GM21390 (cell line): ENCODE measurements around the gene GAB2.
"Not testable (repeated sequence)": the region's sequence is repeated elsewhere in the genome, so short reads cannot be mapped to it uniquely, and the experiment has no call there.

Experiments
- ATAC-seq: cut with Tn5 transposase; IDR thresholded peaks from one replicate; pipeline ENCODE4 v1.9.1; 2021; ENCODE audit not compliant: unreplicated experiment

GAB2 gene

GRCh38 chr11:78290293-78291176 lies 127.1 kb downstream of the GAB2 start:
- ATAC-seq, result no peak

DNA sequence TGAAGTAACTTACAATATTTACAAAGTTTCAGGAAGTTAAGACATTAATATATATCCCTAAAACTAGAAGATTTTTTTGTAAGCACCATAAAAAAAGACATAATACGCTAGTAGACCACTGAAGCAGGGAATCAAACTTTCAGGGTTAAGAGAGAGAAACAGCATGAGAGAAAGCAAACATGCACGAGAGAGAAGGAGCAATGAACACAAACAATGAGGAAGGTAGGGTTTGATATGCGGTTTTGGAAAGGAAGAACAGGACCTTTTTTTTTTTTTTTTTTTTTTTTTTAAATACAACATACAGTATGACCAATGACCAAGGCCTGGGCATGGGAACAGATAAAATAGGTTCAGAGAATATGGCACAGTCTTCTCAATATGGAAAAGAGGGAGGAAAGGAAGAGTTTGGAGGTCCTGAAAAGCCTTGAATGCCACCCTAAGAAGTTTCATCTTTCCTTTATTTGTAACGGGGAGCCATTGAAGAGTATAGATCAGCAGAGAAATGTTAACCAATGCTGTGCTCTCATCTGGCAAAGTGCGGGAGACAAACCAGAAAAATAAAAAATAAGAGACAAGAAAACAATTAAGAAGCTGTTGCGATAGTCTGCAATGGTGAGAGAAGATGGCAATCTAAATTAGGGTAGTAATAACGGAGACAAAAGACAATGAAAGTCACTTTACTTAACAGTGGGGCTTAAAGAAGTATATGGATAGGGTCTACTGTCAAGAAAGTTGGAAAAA lies 127.9 kb downstream of the GAB2 start:
- no peak for ATAC-seq

DNA sequence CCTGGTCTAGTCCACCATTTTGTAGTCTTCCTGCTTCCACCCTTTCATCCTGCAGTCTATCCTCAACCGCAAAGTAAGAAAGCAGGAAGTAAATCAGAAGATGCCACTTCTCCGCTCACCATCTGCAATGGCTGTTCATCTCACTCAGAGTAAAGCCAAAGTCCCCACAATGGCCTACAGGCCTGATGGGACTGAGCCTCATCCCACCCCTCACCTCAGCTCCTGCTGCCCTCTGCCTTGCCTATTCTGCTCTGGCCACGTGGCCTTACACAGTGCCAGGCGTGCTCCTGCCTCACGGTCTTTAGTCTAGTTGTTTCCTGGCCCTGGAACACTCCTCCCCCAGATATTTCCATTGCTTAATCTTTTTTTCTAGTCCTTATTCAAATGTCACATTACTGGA lies 133.4 kb downstream of the GAB2 start:
- ATAC-seq, result no peak

DNA sequence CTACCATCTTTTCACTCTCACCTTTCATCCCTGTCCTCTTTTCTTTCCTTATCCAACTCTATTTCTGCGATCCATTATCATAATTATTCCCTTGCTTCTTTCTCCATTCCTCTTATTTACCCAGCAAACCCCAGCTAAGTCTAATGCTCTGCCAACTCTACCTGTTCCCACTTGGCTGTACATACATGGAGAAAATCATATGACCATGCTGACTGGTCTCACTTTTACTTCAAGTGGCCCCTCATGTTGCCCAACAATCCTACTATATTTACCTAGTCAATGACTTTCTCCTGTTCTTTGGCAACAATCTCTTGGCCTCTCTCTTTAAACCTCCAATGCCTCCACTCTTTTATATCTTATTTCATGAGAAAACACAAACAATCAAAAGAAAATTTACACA lies 134.8 kb downstream of the GAB2 start:
- ATAC-seq, result no peak

DNA sequence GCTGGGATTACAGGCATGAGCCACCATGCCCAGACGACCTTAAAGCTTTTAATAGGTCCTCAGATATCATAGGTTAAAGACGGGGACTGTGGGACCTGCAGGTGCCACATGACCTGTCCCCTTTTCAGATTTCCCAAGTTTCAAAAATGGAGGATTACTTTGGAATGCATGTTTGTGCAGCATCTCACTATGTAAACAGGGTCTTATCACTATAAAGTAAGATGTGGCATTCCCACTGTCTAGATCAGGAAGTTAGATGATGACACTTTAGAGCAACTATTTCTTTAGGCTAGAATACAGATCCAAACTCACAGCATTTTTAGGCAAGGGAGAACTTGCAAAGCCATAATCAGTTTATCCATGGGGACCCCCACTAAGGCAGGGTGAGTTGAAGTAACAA lies 136.1 kb downstream of the GAB2 start:
- no peak for ATAC-seq

GRCh38 chr11:78277314-78277994 lies 140.2 kb downstream of the GAB2 start:
- no peak for ATAC-seq

- no peak for ATAC-seq
Measured at GRCh38 chr11:78276311-78276710, 141.3 kb downstream of the GAB2 start.

GRCh38 chr11:78274739-78275138 lies 142.9 kb downstream of the GAB2 start:
- ATAC-seq, result no peak

GRCh38 chr11:78272625-78273269 lies 144.9 kb downstream of the GAB2 start:
- ATAC-seq, result not testable (repeated sequence)

DNA sequence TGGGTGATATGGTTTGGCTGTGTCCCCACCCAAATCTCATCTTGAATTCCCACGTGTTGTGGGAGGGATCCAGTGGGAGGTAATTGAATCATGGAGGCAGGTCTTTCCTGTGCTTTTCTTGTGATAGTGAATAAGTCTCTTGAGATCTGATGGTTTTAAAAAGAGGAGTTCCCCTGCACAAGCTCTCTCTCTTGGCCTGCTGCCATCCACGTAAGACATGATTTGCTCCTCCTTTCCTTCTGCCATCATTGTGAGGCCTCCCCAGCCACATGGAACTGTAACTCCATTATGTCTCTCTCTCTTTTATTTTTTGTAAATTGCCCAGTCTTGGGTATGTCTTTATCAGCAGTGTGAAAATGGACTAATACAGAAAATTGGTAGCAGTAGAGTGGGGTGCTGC lies 145.8 kb downstream of the GAB2 start:
- ATAC-seq, result not testable (repeated sequence)

DNA sequence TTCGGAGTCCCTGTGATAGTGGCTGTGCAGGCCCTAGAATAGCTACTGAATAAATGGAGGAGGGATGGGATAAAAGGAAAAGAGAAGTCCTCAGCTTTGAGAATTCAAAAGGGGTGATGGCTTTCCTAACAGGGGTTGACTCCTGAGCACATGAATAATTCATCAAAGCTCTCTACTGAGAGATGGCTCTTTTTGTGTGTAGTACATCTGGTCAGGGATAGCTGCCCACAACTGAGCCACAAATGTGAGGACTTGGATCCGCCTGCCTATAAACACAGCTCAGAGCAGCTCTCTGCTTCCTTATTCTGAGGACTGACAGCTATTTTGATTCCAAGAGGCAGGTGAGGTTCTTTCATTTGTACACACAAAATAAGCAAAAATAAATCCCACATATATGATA lies 146.6 kb downstream of the GAB2 start:
- ATAC-seq, result no peak

DNA sequence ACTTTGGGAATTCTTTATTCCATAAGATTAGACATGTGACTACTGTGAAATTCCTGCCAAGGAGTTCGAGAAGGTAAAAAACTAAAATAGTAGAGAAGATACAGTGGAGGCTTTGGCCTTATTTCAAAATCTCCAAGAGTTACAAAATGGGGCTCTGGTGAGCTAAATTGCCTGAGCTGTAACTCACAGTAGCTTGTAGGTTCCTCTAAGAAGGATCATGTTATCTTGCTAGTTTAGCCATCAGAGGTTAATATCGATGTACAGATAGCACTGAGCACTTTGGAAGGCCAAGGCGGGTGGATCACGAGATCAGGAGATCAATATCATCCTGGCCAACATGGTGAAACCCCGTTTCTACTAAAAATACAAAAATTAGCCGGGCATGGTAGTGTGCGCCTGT lies 147.8 kb downstream of the GAB2 start:
- no peak for ATAC-seq

- no peak for ATAC-seq
Measured at GRCh38 chr11:78268591-78269410, 148.8 kb downstream of the GAB2 start.

DNA sequence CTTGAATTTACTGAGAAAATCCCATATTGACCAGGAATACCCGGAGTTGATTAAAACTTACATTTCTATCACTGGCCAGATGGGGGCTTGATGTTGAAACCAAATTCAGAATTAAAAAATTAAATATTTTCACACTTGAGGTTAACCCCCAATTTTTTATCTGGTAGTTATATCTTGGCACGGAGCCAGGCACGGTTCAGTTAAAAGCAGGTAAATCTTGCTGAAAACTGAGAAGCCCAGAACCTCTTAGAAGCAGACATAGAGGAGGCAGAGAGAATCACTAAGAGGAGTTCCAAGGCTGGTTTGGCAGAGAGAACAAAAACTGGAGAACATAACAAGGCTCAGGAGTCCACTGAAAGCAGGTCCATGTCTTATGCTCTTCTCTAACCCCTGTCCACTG lies 151.2 kb downstream of the GAB2 start:
- ATAC-seq, result no peak

- ATAC-seq, result no peak
Measured at GRCh38 chr11:78265326-78265725, 152.3 kb downstream of the GAB2 start.

DNA sequence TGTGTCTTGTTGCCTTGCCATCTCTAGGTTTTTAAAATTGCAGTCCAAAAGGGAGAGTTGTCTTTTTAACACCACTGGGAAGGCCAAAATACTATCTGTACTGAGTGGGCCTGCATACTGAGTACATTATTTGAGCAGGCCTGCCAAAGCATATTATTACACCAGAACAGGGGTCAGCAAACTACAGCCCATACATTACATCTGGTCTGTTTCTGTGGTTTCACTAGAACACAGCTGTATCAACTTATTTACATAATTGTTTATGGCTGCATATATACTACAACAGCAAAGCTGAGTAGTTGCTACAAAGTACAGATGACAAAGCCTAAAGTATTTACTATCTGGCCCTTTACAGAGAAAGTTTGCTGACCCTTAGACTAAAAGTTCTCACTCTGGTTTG lies 154.9 kb downstream of the GAB2 start:
- no peak for ATAC-seq

DNA sequence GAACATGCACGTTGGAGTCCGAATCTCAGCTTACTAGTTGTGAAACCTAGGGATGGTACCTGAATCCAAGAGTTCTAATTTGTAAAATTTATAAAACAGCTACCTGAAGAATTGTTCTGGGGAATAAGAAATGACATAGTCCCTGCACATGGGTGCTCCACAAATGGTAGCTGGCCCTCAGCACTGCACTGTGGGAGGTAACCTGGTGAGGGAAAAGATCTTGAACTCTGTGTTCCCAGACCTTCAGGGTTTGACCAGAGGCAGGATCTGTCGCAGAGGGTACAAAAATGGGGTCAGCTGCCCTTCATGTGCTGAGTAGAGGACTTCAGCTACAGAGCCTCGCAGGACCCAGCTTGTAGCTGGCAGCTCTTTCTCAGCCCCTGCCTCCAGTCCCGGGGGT lies 155.4 kb downstream of the GAB2 start:
- ATAC-seq, result no peak

DNA sequence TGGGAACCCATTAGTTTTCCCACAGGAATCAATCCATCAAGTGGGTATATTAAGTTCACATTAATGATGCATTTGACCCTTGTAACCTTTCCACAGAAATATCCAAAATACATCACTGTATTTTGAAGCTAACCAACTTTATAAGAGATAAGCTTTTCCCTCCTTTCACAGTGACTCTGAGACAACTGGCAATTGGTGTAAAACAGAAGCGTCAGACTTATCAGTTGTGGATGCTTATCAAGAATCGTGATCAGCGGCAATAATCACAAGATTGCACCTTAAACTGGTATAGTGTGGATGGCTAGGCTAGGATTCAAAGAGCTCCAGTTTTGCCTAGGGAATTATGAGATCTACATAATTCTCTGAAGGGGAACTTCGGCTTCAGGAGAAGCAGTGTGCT lies 155.8 kb downstream of the GAB2 start:
- no peak for ATAC-seq

DNA sequence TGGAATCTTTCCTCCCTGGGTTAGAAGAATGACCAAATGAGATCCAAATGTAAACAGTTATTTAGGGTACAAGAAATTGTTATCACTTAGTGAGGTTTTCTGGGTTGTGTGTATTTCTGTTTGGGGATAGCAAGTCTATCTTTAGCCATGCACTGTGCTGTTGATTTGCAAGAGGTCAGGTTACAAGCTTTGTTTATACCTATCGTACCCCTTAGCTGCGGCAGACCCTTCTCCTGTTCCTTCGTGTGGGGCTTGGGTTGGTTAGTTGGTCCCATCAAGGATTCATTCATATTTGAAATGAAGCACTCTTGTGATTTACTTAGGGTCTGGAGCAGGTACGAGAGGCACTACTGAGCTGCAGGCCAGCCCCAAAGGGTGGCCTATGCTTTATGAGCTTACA lies 156.3 kb downstream of the GAB2 start:
- ATAC-seq, result no peak

DNA sequence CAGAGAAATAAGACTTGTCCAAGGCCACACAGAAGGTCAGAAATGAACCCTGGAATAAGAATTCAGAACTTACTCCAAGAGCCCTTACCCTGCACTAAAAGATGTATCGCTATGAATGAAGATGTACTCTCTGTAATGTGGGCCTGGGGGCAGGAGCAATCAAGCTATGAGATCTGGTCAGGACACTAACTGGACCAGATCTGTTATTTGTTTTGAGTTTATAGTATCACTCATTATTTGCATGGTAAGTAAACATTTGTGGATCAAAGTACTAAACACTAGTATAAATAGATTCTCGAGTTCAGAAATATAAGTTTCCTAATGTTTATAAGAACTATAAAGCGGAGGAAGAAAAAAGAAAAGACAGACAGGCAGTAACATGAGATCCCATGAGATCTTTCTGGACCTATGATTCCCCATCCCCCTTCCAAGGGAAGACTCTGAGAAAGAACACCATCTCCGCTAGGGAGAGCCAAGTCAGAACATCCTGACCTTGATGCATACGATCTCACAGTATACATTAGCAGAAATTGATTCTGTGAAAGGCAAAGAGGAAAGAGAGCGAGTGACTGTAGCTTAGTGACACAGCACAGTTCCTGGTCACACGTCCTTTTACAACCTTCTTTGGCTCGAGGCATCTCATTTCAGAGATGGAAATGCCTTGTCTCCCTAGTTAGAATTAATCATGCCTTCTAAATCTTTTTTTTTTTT lies 157.7 kb downstream of the GAB2 start:
- ATAC-seq, result no peak
